22Rv1 (cell line): ENCODE results near the gene MKRN2OS.

ENCODE experiments used
- H3K27ac ChIP-seq: fragments of 450-650 bp; 2 replicates; pipeline ENCODE4 v1.5.1; 2017
- CTCF ChIP-seq: fragments of 450-650 bp; IDR thresholded peaks from 2 replicates; pipeline ENCODE4 v1.5.1; 2017; ENCODE audit warnings: mild to moderate bottlenecking
- ZFX ChIP-seq: fragments of 450-650 bp; IDR thresholded peaks from 2 replicates; pipeline ENCODE4 v1.6.1; 2017; ENCODE audit warnings: antibody characterized with exemption, borderline replicate concordance

The MKRN2OS gene

GRCh38 chr3:12545473-12545791 lies at the start of gene MKRN2OS:
MKRN2OS (minus strand) TSS chr3:12545499; CDS start chr3:12545464, 35 bp downstream.
- no peak for TF ChIP-seq ZFX
- no peak for TF ChIP-seq CTCF
- peak within 1 kb of the TSS; percentile 77 for H3K27ac ChIP-seq

- TF ChIP-seq CTCF, result no peak
- TF ChIP-seq ZFX, result no peak
- H3K27ac ChIP-seq, result no peak overlapping the region
Measured at GRCh38 chr3:12593473-12593872, 48.2 kb upstream of the MKRN2OS start.

- no peak overlapping the region for H3K27ac ChIP-seq
- TF ChIP-seq ZFX (no peak), CTCF (no peak)
Measured at GRCh38 chr3:12591997-12592715, 46.9 kb upstream of the MKRN2OS start.

GRCh38 chr3:12591456-12591855 lies 46.2 kb upstream of the MKRN2OS start:
- TF ChIP-seq ZFX (no peak), CTCF (no peak)

GRCh38 chr3:12590096-12590495 lies 44.8 kb upstream of the MKRN2OS start:
- no peak overlapping the region for H3K27ac ChIP-seq
- TF ChIP-seq CTCF, result no peak
- TF ChIP-seq ZFX, result no peak

More at GRCh38 chr3:12591456-12591855, 46.2 kb upstream of the MKRN2OS start:
- no peak overlapping the region for H3K27ac ChIP-seq

GRCh38 chr3:12588039-12589009 lies 43.0 kb upstream of the MKRN2OS start:
- TF ChIP-seq ZFX (no peak), CTCF (no peak)
- H3K27ac ChIP-seq, result no peak overlapping the region

GRCh38 chr3:12586403-12586802 lies 41.1 kb upstream of the MKRN2OS start:
- H3K27ac ChIP-seq, result peak overlapping the region; percentile 4; the same call in 1 of the 2 replicates
- no peak for TF ChIP-seq CTCF
- no peak for TF ChIP-seq ZFX
